Fibroblast of mammary gland (primary cell): ENCODE measurements around the gene LY9.

ENCODE experiments used
- DNase-seq: peaks from one replicate; pipeline ENCODE4 v3.0.0-alpha.2; 2010; ENCODE audit warnings: low read depth
- H3K4me3 ChIP-seq: 2 replicates; pipeline ENCODE4 v1.5.1; 2011; ENCODE audit warnings: low read depth, mild to moderate bottlenecking, low read length, moderate library complexity; ENCODE audit not compliant: control insufficient read depth
- CTCF ChIP-seq: conservative IDR thresholded peaks from 2 replicates; pipeline ENCODE4 v1.5.1; 2011; ENCODE audit warnings: low read depth, low read length, inconsistent platforms; ENCODE audit not compliant: control insufficient read depth, insufficient read depth

Gene LY9

GRCh38 chr1:160772331-160772730 is 23.6 kb upstream of the LY9 start:
- no peak for DNase-seq
- no peak overlapping the region for H3K4me3 ChIP-seq
- no peak for TF ChIP-seq CTCF

- TF ChIP-seq CTCF = no peak
- no peak for DNase-seq
- H3K4me3 ChIP-seq = no peak overlapping the region
Measured at GRCh38 chr1:160773093-160773492, 22.9 kb upstream of the LY9 start.

GRCh38 chr1:160774886-160775719 is 20.9 kb upstream of the LY9 start:
- no peak for DNase-seq
- no peak for TF ChIP-seq CTCF
- H3K4me3 ChIP-seq = no peak overlapping the region

GRCh38 chr1:160776178-160776577 is 19.8 kb upstream of the LY9 start:
- TF ChIP-seq CTCF = no peak
- no peak overlapping the region for H3K4me3 ChIP-seq
- no peak for DNase-seq

GRCh38 chr1:160777486-160778089 is 18.4 kb upstream of the LY9 start:
- no peak overlapping the region for H3K4me3 ChIP-seq
- peak; percentile 3 for DNase-seq
- TF ChIP-seq CTCF = peak; percentile 15

GRCh38 chr1:160778976-160779375 is 17.0 kb upstream of the LY9 start:
- no peak for TF ChIP-seq CTCF
- no peak overlapping the region for H3K4me3 ChIP-seq
- no peak for DNase-seq
